Caco-2 (cell line): Measurements from ENCODE around the gene PARD3B. TPM values are rescaled to one million over a fixed set of nuclear protein-coding genes. Genes with fewer than 3 reads are reported as not detected.

Experiments used
- BruUV-seq: library from RNA; stranded (reverse); fragments of 400-500 nt; replicated peaks from 2 replicates; lab custom pipeline; 2021; lab: Mats Ljungman, UMichigan
- CTCF ChIA-PET: fragments of 300-600 bp; sonication (Branson Sonifier 250); formaldehyde crosslinking; loops from one replicate; lab custom pipeline; 2022; ENCODE audit warnings: antibody characterized with exemption; lab: Charles Lee
- POLR2A ChIA-PET: fragments of 300-600 bp; sonication (Branson Sonifier 250); formaldehyde crosslinking; loops from one replicate; lab custom pipeline; 2022; ENCODE audit warnings: antibody characterized with exemption; lab: Charles Lee
- DNase-seq, 2 experiments: peaks; one replicate each; pipeline versions ENCODE4 v3.0.0 to v3.0.0-alpha.2; 2020 to 2022
- H3K27me3 ChIP-seq: replicated peaks from 2 replicates; pipeline ENCODE4 v1.6.0; 2011; ENCODE audit warnings: low read length; ENCODE audit not compliant: control insufficient read depth, insufficient read depth
- H3K36me3 ChIP-seq: 2 replicates; pipeline ENCODE4 v1.5.1; 2011; ENCODE audit warnings: low read length; ENCODE audit not compliant: control insufficient read depth, insufficient read depth
- H3K4me1 ChIP-seq: fragments of 250-450 bp; sonication (Bioruptor Pico); 2 replicates; pipeline ENCODE4 v1.5.1; 2020; ENCODE audit warnings: mild to moderate bottlenecking
- H3K4me3 ChIP-seq: 2 replicates; pipeline ENCODE4 v1.5.1; 2011; ENCODE audit warnings: low read depth, mild to moderate bottlenecking, control low read depth, low read length
- H3K9me3 ChIP-seq: fragments of 250-450 bp; sonication (Bioruptor Pico); 2 replicates; pipeline ENCODE4 v1.5.1; 2020; ENCODE audit warnings: mild to moderate bottlenecking, moderate library complexity
- H3K27ac Mint-ChIP-seq: one replicate; pipeline ENCODE4 v1.8.0; 2022; ENCODE audit warnings: mixed read lengths; ENCODE audit not compliant: unreplicated experiment
- H3K27me3 Mint-ChIP-seq: one replicate; pipeline ENCODE4 v1.8.0; 2022; ENCODE audit warnings: mixed read lengths; ENCODE audit not compliant: insufficient read depth, unreplicated experiment
- H3K36me3 Mint-ChIP-seq: one replicate; pipeline ENCODE4 v1.8.0; 2022; ENCODE audit warnings: mild to moderate bottlenecking, mixed read lengths; ENCODE audit not compliant: insufficient read depth, unreplicated experiment
- H3K4me1 Mint-ChIP-seq: one replicate; pipeline ENCODE4 v1.8.0; 2022; ENCODE audit warnings: low read depth, mixed read lengths; ENCODE audit not compliant: unreplicated experiment
- H3K4me3 Mint-ChIP-seq: one replicate; pipeline ENCODE4 v1.8.0; 2022; ENCODE audit warnings: mild to moderate bottlenecking, moderate library complexity, mixed read lengths; ENCODE audit not compliant: unreplicated experiment
- H3K9me3 Mint-ChIP-seq: one replicate; pipeline ENCODE4 v1.8.0; 2022; ENCODE audit warnings: mixed read lengths; ENCODE audit not compliant: unreplicated experiment
- CTCF ChIP-seq, 2 experiments: fragments of 200-600 bp in 1 of 2; IDR thresholded peaks; 1 replicate in 1 of 2; 2 replicates in 1 of 2; pipeline versions ENCODE4 v1.5.1 to v1.8.0; 2011 to 2022; ENCODE audit warnings: antibody characterized with exemption in 1 of 2, control low read depth in 1 of 2, inconsistent platforms in 1 of 2, low read depth in 1 of 2, low read length in 1 of 2, mild to moderate bottlenecking in 1 of 2, moderate library complexity in 1 of 2; ENCODE audit not compliant: insufficient read depth in 1 of 2, severe bottlenecking in 1 of 2, unreplicated experiment in 1 of 2
- intact Hi-C: fragments of 100-400 bp; cut with micrococcal nuclease; formaldehyde crosslinking; loops from one replicate; pipeline ENCODE4 v1.10.0; 2022; ENCODE audit not compliant: unreplicated experiment
- total RNA-seq: library from RNA; stranded (reverse); gene quantifications from 2 replicates; pipeline ENCODE4 v1.2.3, GENCODE V29; 2022

PARD3B gene
- total RNA-seq, 1 experiment from 2014 or later, result 68.9 TPM

- Mint-ChIP-seq H3K4me3 (no peak overlapping the region), H3K27ac (no peak overlapping the region), H3K36me3 (peaks cover 13% of the 10 kb centered on the region), H3K4me1 (no peaks in the 10 kb centered on the region), H3K9me3 (no peaks in the 10 kb centered on the region), H3K27me3 (no peaks in the 10 kb centered on the region)
- ChIA-PET CTCF (no interaction called here), POLR2A (no interaction called here)
- BruUV-seq, result no TSS peak
- no peak overlapping the region for H3K4me3 ChIP-seq
- intact Hi-C loops, result no loop called here
- no peak for TF ChIP-seq CTCF (IDR thresholded peaks at IDR 0.05; ENCODE audit: insufficient read depth in 1 of 2, low read depth in 1 of 2, low read length in 1 of 2, severe bottlenecking in 1 of 2, unreplicated experiment in 1 of 2)
- H3K4me1 ChIP-seq, result no peaks in the 10 kb centered on the region
- no peaks in the 10 kb centered on the region for H3K27me3 ChIP-seq
- H3K36me3 ChIP-seq, result no peaks in the 10 kb centered on the region
- DNase-seq, result no peak
- no peaks in the 10 kb centered on the region for H3K9me3 ChIP-seq
These were observed 652.3 kb downstream of the PARD3B start for GRCh38 chr2:205197468-205198139.

GRCh38 chr2:205198140-205198525 lies 652.9 kb downstream of the PARD3B start:
- POLR2A ChIA-PET, result no interaction called here
- no peaks in the 10 kb centered on the region for H3K36me3 ChIP-seq
- H3K4me1 ChIP-seq, result no peaks in the 10 kb centered on the region
- CTCF ChIA-PET, result no interaction called here
- Mint-ChIP-seq H3K4me3 (no peak overlapping the region), H3K36me3 (peaks cover 11% of the 10 kb centered on the region), H3K4me1 (no peaks in the 10 kb centered on the region), H3K27ac (no peak overlapping the region), H3K9me3 (no peaks in the 10 kb centered on the region), H3K27me3 (no peaks in the 10 kb centered on the region)
- no TSS peak for BruUV-seq
- H3K27me3 ChIP-seq, result no peaks in the 10 kb centered on the region
- no peak overlapping the region for H3K4me3 ChIP-seq
- no peak for TF ChIP-seq CTCF (IDR thresholded peaks at IDR 0.05; ENCODE audit: insufficient read depth in 1 of 2, low read depth in 1 of 2, low read length in 1 of 2, severe bottlenecking in 1 of 2, unreplicated experiment in 1 of 2)
- intact Hi-C loops, result no loop called here
- no peaks in the 10 kb centered on the region for H3K9me3 ChIP-seq
- no peak for DNase-seq

- Histone ChIP-seq H3K4me3 (no peak overlapping the region), H3K4me1 (no peaks in the 10 kb centered on the region), H3K36me3 (no peaks in the 10 kb centered on the region), H3K9me3 (no peaks in the 10 kb centered on the region), H3K27me3 (no peaks in the 10 kb centered on the region)
- no TSS peak for BruUV-seq
- DNase-seq, result no peak
- no peak overlapping the region for H3K4me3 Mint-ChIP-seq
- H3K27ac Mint-ChIP-seq, result no peak overlapping the region
- no peak for TF ChIP-seq CTCF (IDR thresholded peaks at IDR 0.05; ENCODE audit: insufficient read depth in 1 of 2, low read depth in 1 of 2, low read length in 1 of 2, severe bottlenecking in 1 of 2, unreplicated experiment in 1 of 2)
- intact Hi-C loops, result no loop called here
- no peaks in the 10 kb centered on the region for H3K27me3 Mint-ChIP-seq
- ChIA-PET CTCF (no interaction called here), POLR2A (no interaction called here)
- no peaks in the 10 kb centered on the region for H3K9me3 Mint-ChIP-seq
- H3K4me1 Mint-ChIP-seq, result no peaks in the 10 kb centered on the region
- H3K36me3 Mint-ChIP-seq, result peaks cover 12% of the 10 kb centered on the region
These were observed 654.0 kb downstream of the PARD3B start for GRCh38 chr2:205199165-205199850.
